ENCODE data around the gene RAPGEF6.

Gene RAPGEF6

DNA sequence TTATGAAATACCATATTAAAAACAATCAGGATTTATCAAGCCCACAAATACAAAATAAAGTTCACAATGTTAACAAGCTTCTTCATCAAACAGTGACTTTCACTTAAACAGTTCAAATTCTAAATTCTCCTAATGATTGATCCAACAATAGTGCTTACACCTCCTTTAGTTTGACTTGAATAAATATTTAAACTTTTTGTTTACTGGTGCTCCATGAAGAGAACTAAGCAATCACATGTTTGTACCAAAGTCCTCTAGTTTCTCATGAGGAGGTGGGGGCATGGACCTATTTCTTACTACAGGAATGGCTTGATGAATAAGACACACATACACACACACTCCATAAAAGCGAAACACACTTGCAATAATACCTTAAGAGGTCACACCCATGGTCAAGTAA, 95.8 kb downstream of the RAPGEF6 start:
- no peak for DNase-seq

DNA sequence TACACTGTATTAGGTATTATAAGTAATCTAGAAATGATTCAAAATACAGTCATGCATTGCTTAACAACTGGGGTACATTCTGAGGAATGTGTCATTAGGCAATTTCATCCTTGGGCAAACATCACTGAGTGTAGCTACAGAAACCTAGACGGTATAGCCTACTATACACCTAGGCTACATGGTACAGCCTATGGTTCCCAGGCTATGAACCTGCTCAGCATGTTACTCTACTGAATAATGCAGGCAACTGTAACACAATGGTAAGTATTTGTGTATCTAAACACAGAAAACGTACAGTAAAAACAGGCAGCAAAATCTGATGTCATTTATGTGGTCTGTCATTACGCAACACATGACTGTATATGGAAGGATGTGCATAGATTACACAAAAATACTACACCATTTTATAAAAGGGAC, 96.8 kb downstream of the RAPGEF6 start:
- DNase-seq: no peak

- DNase-seq: no peak
Measured at GRCh38 chr5:131536850-131537448, 98.1 kb downstream of the RAPGEF6 start.

- no peak for DNase-seq
Measured at GRCh38 chr5:131536211-131536826, 98.7 kb downstream of the RAPGEF6 start.

GRCh38 chr5:131534974-131535373, 100.1 kb downstream of the RAPGEF6 start:
- DNase-seq: peak; percentile 19

DNA sequence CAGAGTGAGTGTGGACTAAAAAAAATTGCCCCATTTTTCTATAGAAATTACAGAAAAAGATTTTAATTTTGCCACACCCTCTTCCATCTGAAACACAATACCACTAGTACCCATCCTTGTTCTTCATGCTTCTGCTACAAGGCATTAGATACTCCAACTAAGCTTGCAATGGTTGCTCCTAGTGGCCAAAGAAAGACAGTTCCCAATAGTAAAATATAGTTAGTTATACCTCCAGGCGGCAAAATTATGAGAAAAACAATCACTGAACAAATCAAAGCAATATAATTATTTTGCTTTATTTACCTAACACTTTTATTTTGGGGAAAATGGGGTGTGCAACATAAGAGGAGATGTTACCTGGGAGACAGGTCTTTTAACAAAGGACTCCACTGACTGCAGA, 101.2 kb downstream of the RAPGEF6 start:
- DNase-seq: no peak

DNA sequence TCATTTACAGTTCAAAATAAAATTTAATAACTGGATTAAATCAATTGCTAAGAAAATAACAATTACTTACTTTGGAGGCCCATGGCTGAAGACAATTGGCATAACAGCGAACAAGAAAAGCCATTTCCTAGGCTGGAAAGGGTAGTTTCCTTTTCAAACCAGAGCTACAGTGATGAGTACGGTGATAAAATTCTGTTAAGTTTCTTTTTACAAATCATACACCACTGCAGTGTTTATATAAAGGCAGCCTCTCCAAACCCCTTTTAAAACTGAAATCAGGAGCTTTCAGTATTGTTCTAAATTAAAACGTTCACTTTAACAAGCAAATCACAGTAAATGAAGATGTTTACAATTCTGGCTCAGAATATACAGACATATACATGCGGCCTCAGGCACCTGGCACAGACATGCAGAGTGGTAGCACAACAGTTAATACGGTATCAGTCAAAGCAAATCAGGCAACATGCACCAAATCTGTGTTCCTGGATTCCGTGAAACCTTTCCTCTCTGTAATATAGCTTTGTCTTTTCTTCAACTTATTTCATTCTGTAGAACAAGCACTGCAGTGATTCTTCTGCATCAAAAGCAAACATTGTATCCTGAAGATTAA, 102.9 kb downstream of the RAPGEF6 start:
- no peak for DNase-seq

DNA sequence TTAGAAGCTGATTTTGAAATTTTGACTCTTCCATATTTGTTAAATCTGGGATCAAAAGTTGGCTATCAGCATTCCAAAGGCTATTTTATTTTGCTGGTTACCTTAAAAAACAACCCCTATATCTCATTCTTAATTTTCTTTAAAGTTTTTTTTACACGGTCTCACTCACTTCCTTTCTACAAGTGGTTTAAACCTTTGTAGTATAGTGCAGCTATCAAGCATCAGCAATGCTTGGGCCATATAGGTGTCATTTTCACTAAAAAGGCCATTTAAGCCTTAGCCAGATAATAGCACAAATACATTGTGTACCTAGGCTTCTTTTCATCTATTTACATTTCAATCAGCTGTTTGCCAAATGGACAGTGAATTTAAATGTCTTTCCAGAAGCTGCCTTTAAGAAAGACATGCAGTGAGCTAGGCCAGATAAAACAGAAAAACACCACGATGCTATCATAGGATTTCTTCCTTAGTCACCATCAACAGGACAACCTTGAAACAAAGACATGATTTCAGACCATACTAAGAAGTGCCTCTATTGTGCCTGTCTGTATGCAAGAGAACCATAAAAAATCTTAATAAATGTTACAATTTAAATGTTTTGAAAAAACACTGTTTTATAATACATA, 104.2 kb downstream of the RAPGEF6 start:
- no peak for DNase-seq

GRCh38 chr5:131528682-131529081, 106.3 kb downstream of the RAPGEF6 start:
- no peak for DNase-seq

DNA sequence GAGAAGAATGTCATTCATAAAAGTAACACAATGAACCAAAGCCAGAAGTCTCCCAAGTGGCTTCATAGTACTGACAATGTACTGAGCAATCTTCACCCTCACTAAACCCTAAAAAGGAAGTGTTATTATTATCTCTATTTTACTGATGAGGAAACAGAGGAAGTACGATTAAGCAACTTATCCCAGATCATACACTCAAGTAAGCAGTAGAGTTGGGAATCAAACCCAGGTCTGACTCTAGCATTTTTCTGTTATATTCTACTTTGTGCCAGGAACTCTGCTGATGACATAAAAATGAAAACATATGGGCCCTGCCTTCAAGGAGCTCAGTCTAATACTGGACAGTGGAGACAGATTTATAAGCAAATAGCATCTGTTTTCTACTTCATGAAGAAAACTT, 109.2 kb downstream of the RAPGEF6 start:
- no peak for DNase-seq

DNA sequence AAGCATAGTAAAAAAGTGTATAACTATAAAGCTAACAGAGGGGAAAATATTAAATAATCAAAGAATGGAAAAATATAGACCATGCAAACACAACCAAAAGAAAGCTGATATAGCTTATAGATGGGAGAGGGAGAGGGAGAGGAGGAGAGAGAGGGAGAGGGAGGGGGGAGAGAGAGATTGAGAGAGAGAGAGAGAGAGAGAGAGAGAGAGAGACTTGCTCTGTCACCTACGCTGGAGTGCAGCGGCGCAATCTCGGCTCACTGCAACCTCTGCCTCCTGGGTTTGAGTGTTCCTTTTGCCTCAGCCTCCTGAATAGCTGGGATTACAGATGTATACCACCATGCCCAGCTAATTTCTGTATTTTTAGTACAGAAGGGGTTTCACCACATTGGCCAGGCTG, 110.6 kb downstream of the RAPGEF6 start:
- no peak for DNase-seq

GRCh38 chr5:131523500-131524185, 111.4 kb downstream of the RAPGEF6 start:
- no peak for DNase-seq

DNA sequence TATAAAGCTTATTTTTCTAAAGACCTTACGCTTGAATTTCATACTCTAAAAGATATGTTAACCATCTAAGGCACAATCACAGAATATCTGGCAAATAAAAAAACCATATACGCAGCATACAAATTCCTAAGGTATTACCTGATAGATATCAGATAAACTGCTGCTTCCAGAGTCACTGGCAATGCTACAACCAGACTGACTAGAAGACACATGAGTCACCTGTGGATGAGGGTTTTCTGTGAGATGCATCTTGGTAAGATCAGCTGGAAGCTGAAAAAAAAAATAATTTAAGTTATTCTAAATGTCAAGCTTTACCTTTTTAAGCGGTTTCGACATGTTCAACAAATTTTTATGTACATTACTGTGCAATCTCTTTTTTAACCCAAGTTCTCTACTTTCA, 113.8 kb downstream of the RAPGEF6 start:
- DNase-seq: no peak

DNA sequence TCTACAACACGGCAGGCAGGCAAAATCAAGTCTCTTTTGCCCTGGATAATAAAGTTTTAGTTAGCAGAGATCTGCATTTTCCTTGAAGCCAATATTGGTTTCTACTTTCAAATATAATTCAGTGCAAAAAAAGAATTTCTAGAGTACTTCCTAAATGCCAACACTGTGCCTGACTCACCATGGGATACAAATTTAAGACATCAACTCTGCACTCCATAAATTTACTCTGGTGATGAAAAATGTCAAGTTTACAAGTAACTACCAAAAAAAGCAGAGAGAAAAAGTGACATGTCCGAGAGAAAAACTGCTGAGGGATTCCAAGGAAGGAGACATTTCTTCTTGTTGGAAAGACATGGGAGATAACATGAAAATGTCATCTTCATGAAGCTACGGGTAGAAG, 119.7 kb downstream of the RAPGEF6 start:
- no peak for DNase-seq

- no peak for DNase-seq
Measured at GRCh38 chr5:131514316-131515283, 120.4 kb downstream of the RAPGEF6 start.

- DNase-seq: no peak
Measured at GRCh38 chr5:131513780-131514179, 121.2 kb downstream of the RAPGEF6 start.

- no peak for DNase-seq
Measured at GRCh38 chr5:131511934-131512333, 123.1 kb downstream of the RAPGEF6 start.

DNA sequence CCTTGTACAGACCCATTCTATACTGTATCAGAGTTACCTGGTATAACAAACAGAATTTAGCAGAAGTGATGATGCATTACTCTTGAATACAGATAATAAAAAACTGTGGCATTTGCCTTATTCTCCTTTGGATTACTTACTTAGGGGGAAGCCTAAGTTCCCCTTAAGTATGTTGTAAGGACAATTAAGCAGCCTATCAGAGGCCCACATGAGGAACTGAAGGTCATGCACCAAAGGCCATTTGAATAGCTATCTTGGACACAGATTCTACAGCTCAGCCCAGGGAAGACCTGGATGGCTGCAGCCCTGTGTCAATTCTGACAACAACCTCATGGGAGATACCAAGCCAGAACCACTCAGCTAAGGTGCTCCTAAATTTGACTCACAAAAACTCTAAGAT, 125.2 kb downstream of the RAPGEF6 start:
- DNase-seq: no peak

GRCh38 chr5:131505237-131505908, 129.7 kb downstream of the RAPGEF6 start:
- DNase-seq: no peak

- DNase-seq: no peak
Measured at GRCh38 chr5:131496400-131496713, 138.7 kb downstream of the RAPGEF6 start.

- DNase-seq: no peak
Measured at GRCh38 chr5:131495536-131496399, 139.3 kb downstream of the RAPGEF6 start.

Measured in NCI-H1694 (cell line).